SK-N-SH (cell line): ENCODE data around the gene ARID1B.

Source experiments
- CTCF ChIP-seq: fragments of 200-600 bp; sonication (generic); IDR thresholded peaks from 2 replicates; pipeline ENCODE4 v1.6.1; 2017; ENCODE audit warnings: antibody characterized with exemption, mild to moderate bottlenecking, moderate library complexity
- ELF1 ChIP-seq: IDR thresholded peaks from 2 replicates; pipeline ENCODE4 v1.4.0; 2012
- EP300 ChIP-seq, 2 experiments: IDR thresholded peaks; 2 replicates each; pipeline versions ENCODE4 v1.4.0 to v1.6.1; 2012; ENCODE audit warnings: borderline replicate concordance in 1 of 2, low read depth in 1 of 2, low read length in 1 of 2
- FOSL2 ChIP-seq: IDR thresholded peaks from 2 replicates; pipeline ENCODE4 v1.4.0; 2012; ENCODE audit warnings: low read depth, mild to moderate bottlenecking, moderate library complexity, borderline replicate concordance
- GABPA ChIP-seq: IDR thresholded peaks from 2 replicates; pipeline ENCODE4 v1.4.0; 2012; ENCODE audit warnings: low read depth, mild to moderate bottlenecking
- JUND ChIP-seq: IDR thresholded peaks from 2 replicates; pipeline ENCODE4 v1.4.0; 2012
- MAX ChIP-seq: IDR thresholded peaks from 2 replicates; pipeline ENCODE4 v1.4.0; 2012; ENCODE audit warnings: low read depth
- POLR2AphosphoS5 ChIP-seq: IDR thresholded peaks from 2 replicates; pipeline ENCODE4 v1.6.1; 2012; ENCODE audit warnings: low read depth, low read length
- RAD21 ChIP-seq: IDR thresholded peaks from 2 replicates; pipeline ENCODE4 v1.6.1; 2012; ENCODE audit warnings: mild to moderate bottlenecking, low read length
- RFX5 ChIP-seq: IDR thresholded peaks from 2 replicates; pipeline ENCODE4 v1.6.1; 2012; ENCODE audit warnings: mild to moderate bottlenecking, improper control_type of control experiment, low read length
- SIN3A ChIP-seq: IDR thresholded peaks from 2 replicates; pipeline ENCODE4 v1.6.1; 2012; ENCODE audit warnings: low read depth, mild to moderate bottlenecking, low read length, moderate library complexity, borderline replicate concordance
- TAF1 ChIP-seq: IDR thresholded peaks from 2 replicates; pipeline ENCODE4 v1.6.1; 2012; ENCODE audit warnings: low read depth, mild to moderate bottlenecking, low read length, moderate library complexity, borderline replicate concordance
- USF1 ChIP-seq: IDR thresholded peaks from 2 replicates; pipeline ENCODE4 v1.4.0; 2012; ENCODE audit warnings: low read depth, borderline replicate concordance
- YY1 ChIP-seq: IDR thresholded peaks from 2 replicates; pipeline ENCODE4 v1.4.0; 2012; ENCODE audit warnings: low read depth, mild to moderate bottlenecking

GRCh38 chr6:156897907-156898531 is 120.8 kb downstream of the ARID1B start:
- TF ChIP-seq CTCF (no peak), RAD21 (no peak), GABPA (no peak), POLR2AphosphoS5 (no peak), SIN3A (no peak), EP300 (IDR thresholded peaks at IDR 0.05; ENCODE audit: borderline replicate concordance in 1 of 2, low read depth in 1 of 2, low read length in 1 of 2) (no peak), YY1 (no peak), FOSL2 (no peak), USF1 (no peak), ELF1 (no peak), RFX5 (no peak), MAX (no peak), JUND (no peak), TAF1 (no peak)
